Small intestine (tissue), 7 donors: ENCODE results near the gene CEACAM3. TPM values are rescaled to one million over a fixed set of nuclear protein-coding genes. Genes with fewer than 3 reads are reported as not detected.

ENCODE experiments used
- DNase-seq, 2 donors: peaks; one replicate each; pipeline versions ENCODE4 v3.0.0 to v3.0.0-alpha.2; 2013
- FAIRE-seq: peaks from 2 replicates; lab custom pipeline; 2012; peaks lifted over from hg19 to GRCh38; lab: Jason Lieb, UNC
- H3K27ac ChIP-seq, 3 donors: one replicate each; pipeline ENCODE4 v1.5.1; 2013; ENCODE audit warnings: low read length in 2 of 3, mild to moderate bottlenecking in 2 of 3, control low read depth in 1 of 3, inconsistent platforms in 1 of 3, low read depth in 1 of 3, moderate library complexity in 1 of 3
- H3K27me3 ChIP-seq, 3 donors: one replicate each; pipeline ENCODE4 v1.6.1; 2013; ENCODE audit warnings: low read length in 3 of 3, inconsistent platforms in 1 of 3; ENCODE audit not compliant: control insufficient read depth in 3 of 3, insufficient read depth in 3 of 3
- H3K36me3 ChIP-seq, 3 donors: one replicate each; pipeline ENCODE4 v1.6.1; 2013; ENCODE audit warnings: low read length in 3 of 3, inconsistent platforms in 1 of 3, low read depth in 1 of 3, mild to moderate bottlenecking in 1 of 3, moderate library complexity in 1 of 3; ENCODE audit not compliant: control insufficient read depth in 3 of 3, insufficient read depth in 2 of 3
- H3K4me1 ChIP-seq, 3 donors: one replicate each; pipeline ENCODE4 v1.6.1; 2013; ENCODE audit warnings: low read length in 2 of 3, inconsistent platforms in 1 of 3, low read depth in 1 of 3, mild to moderate bottlenecking in 1 of 3, moderate library complexity in 1 of 3; ENCODE audit not compliant: control insufficient read depth in 3 of 3, insufficient read depth in 2 of 3
- H3K4me3 ChIP-seq, 3 donors: one replicate each; pipeline ENCODE4 v1.5.1; 2013; ENCODE audit warnings: low read length in 3 of 3, control low read depth in 1 of 3, inconsistent platforms in 1 of 3, low read depth in 1 of 3, mild to moderate bottlenecking in 1 of 3, moderate library complexity in 1 of 3
- H3K9me3 ChIP-seq, 2 donors: one replicate each; pipeline ENCODE4 v1.6.1; 2013; ENCODE audit warnings: low read depth in 1 of 2, low read length in 1 of 2; ENCODE audit not compliant: control insufficient read depth in 2 of 2, insufficient read depth in 1 of 2
- WGBS, 3 donors: extraction: QIAGEN DNeasy Blood & Tissue Kit; methylation state at CpG; one replicate each; pipeline ENCODE4 v1.1.7; 2013; 5-methylcytosine and 5-hydroxymethylcytosine counted together
- polyA plus RNA-seq, 4 donors: library from polyadenylated mRNA; stranded (reverse) in 3 of 4; unstranded in 1 of 4; fragments of 200-250 nt in 3 of 4; fragments of 120-200 nt in 1 of 4; gene quantifications; one replicate each; pipeline versions ENCODE4 v1.2.1 to v1.2.3, GENCODE V29; 2013
- donor health status: healthy with polysubstance abuse.
- donor health status: control.
- donor health status: control.
- donor health status: Bipolar disorder and iron deficiency.
- donor health status: healthy.

CEACAM3 gene
- polyA plus RNA-seq, 4 donors = 0.24 to 0.37 TPM; not detected in 2

DNA sequence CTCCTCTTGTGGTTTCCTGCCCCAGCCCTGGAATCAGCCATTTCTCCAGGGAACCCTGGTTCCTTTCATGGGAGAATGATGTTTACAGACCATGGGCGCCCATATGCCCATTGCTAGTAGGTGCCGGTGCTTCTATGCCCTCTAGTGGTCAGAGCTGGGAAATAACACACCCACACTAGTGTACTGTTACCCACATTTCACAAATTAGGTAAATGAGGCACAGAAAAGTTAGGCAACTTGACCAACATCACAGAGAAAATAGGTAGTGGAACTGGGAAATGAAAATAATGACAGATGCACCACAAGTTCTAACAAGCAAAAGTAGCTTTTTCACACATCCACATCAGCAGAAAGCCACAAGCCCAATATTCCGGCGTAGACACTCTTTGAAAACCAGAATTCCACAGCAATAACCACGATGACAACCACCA lies 1.3 kb upstream of the CEACAM3 start:
- H3K4me1 ChIP-seq = no peaks in the 10 kb centered on the region
- no peak overlapping the region for H3K4me3 ChIP-seq
- H3K9me3 ChIP-seq = no peaks in the 10 kb centered on the region
- WGBS, 3 donors = 38 to 40% (median 38%) methylated on average over 5 of the region's 5 CpGs
- DNase-seq (peak; percentile 54 to 59), FAIRE-seq (no peak)
- H3K36me3 ChIP-seq = no peaks in the 10 kb centered on the region
- peaks cover 0 to 14% (median 3%) of the 10 kb centered on the region in 3 donors for H3K27me3 ChIP-seq
- H3K27ac ChIP-seq = no peak overlapping the region

DNA sequence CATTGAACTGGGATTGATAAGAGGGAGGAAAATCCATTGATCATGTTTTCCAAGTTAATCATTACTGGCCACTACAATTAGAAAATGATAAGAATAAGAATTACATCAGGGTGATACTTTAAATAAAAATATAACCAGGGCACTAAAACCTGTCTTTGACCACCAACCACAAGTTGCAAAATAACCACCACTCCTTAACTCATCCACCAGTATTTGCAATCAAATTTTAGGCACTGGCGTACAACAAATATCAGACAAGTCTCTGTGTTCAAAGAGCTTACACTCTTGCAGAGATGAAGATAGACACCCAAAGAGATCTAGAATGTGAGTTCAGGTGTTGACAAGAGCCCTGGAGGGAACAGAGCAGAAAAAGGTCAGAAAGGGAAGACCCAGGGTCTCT lies 514 bp downstream of the CEACAM3 start:
- Histone ChIP-seq H3K27me3 (peaks cover 0 to 14% (median 3%) of the 10 kb centered on the region in 3 donors), H3K36me3 (no peaks in the 10 kb centered on the region), H3K9me3 (no peaks in the 10 kb centered on the region), H3K27ac (no peak overlapping the region), H3K4me3 (no peak overlapping the region), H3K4me1 (no peaks in the 10 kb centered on the region)
- FAIRE-seq = no peak
- 71 to 78% (median 78%) methylated on average over 1 of the region's 1 CpG for WGBS, 3 donors
- DNase-seq = no peak

DNA sequence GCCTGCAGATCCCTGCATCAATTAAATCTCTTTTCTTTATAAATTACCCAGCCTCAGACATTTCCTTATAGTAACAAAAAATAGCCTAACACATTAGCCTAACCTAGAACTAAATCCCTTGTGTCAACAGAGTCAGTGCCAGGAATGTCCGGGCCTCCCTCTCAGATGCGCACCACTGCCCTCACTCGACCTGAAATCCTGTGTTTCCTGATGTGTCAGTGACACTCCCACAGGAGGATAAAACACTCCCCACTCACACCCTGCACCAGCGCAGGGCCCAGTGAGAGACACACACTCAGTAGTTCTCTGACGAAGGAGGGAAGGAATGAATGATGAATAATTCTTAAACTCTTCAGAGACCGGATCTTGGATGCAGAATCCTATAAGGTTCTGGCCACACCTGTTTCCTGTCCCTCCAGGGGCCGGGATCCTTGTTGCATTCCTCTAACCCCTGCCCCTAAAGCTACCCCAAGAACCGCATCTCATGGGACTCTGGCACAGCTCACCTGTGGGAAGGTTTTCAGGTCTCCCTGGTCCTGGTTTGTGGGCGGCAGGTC lies 3.1 kb downstream of the CEACAM3 start:
- Histone ChIP-seq H3K27me3 (peaks cover 0 to 7% (median 0%) of the 10 kb centered on the region in 3 donors), H3K4me3 (no peak overlapping the region), H3K27ac (no peak overlapping the region), H3K4me1 (no peaks in the 10 kb centered on the region), H3K9me3 (no peaks in the 10 kb centered on the region), H3K36me3 (no peaks in the 10 kb centered on the region)
- FAIRE-seq (no peak), DNase-seq (no peak)
- WGBS, 3 donors = 44 to 65% (median 46%) methylated on average over 9 of the region's 9 CpGs

DNA sequence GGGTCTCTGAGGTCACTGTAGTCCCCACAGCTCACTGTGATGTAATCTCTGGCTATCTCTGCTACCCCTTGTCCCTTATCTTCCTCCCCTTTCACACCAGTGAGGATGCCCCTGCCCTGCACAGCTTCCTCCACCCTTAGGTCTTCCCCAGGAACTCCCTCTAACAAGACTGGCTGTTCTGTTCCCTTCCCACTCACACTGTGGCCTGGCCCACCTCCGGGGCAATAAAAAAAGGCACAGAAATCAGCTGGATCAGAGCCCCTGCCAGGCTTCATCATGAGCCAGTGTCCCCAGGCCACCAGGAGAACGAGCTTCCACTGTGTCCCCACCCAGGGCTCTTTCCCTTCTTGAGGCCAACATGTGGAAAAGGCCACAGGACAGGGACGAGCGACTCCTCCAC lies 4.6 kb downstream of the CEACAM3 start:
- FAIRE-seq = no peak
- Histone ChIP-seq H3K9me3 (no peaks in the 10 kb centered on the region), H3K4me3 (no peak overlapping the region), H3K4me1 (no peaks in the 10 kb centered on the region), H3K36me3 (no peaks in the 10 kb centered on the region), H3K27ac (no peak overlapping the region), H3K27me3 (peaks cover 0 to 7% (median 0%) of the 10 kb centered on the region in 3 donors)
- DNase-seq = no peak
- WGBS, 3 donors = 72 to 77% (median 76%) methylated on average over 4 of the region's 4 CpGs

DNA sequence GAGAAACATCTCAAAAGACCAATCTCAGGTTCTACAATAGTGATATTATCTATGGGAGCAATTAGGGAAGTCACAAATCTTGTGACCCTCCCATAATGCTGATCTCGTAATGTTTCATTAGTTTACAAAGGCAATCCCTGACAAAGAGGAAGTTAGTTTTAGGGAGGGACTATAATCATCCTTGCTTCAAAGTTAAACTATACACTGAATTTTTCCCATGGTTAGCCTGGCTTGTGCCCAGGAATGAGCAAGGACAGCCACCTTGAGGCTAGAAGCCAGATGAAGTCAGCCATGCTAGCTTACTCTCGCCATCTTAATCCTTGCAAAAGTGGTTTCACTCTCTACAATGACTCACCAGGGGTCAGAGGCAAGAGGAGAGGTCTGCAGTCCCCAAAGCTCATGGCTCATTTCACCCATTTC lies 5.4 kb downstream of the CEACAM3 start:
- WGBS, 3 donors = 14 to 46% (median 45%) methylated on average over 2 of the region's 2 CpGs
- H3K27me3 ChIP-seq = peaks cover 0 to 7% (median 0%) of the 10 kb centered on the region in 3 donors
- no peak overlapping the region for H3K4me3 ChIP-seq
- no peaks in the 10 kb centered on the region for H3K9me3 ChIP-seq
- no peaks in the 10 kb centered on the region for H3K4me1 ChIP-seq
- H3K36me3 ChIP-seq = no peaks in the 10 kb centered on the region
- DNase-seq (no peak), FAIRE-seq (no peak)
- H3K27ac ChIP-seq = peak overlapping the region in 1 of 3 donors; percentile 36

DNA sequence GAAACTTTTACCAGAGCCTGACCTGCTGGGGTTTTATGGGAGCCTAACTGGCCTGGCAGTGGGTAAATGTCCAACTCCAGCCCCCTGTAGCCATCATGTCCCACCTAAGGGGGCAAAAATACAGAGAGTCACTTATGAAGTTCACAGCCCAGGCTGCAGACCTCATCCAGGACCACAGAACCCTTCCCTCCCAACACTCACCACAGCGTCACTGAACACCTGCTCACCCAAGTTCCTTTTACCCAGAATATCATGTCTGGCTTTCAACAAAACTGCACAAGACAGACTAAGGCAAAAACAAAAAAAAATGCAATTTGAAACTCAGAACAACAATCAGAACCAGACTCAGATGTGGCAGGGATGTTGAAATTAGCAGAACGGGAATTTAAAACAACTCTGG lies 6.4 kb downstream of the CEACAM3 start:
- FAIRE-seq (no peak), DNase-seq (no peak)
- Histone ChIP-seq H3K4me3 (no peak overlapping the region), H3K9me3 (no peaks in the 10 kb centered on the region), H3K27ac (no peak overlapping the region), H3K36me3 (no peaks in the 10 kb centered on the region), H3K4me1 (no peaks in the 10 kb centered on the region), H3K27me3 (peaks cover 0 to 10% (median 0%) of the 10 kb centered on the region in 3 donors)
- WGBS, 3 donors = 63 to 76% (median 74%) methylated on average over 2 of the region's 2 CpGs

DNA sequence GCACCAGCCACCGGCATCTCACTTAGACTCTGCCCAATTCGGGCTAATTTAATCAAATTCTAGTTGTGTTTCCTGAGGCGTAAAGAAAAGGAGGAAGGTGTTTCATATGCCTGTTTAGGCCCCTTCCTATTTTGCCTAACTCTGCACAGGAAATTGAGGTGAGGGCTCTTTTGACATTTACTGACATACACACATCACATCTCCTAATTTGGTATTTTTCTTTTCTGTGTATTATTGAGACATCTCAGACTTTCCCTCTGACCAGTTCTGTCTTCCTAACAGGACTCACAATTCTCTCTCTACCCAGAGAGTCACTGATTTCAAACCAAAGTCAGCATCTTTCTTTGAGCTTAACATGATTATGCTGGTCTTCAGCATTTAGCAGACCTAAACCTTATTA lies 7.9 kb downstream of the CEACAM3 start:
- no peaks in the 10 kb centered on the region for H3K36me3 ChIP-seq
- WGBS, 3 donors = 71 to 77% (median 74%) methylated on average over 3 of the region's 3 CpGs

DNA sequence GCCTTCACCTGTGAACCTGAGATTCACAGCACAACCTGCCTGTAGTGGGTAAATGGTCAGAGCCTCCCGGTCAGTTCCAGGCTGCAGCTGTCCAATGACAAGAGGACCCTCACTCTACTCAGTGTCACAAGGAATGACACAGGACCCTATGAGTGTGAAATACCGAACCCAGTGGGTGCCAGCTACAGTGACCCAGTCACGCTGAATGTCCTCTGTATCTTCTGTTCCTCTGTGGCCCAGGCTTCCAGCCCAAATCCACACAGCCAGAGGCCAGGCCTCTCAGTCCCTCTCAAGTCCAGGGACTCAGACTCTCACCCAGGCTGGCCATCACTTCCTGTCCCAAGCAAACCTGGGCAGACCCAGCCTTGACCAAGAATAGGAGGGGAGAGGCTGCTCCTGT lies 10.8 kb downstream of the CEACAM3 start:
- no peak for FAIRE-seq

More for the DNA sequence above, 7.9 kb downstream of the CEACAM3 start:
- Histone ChIP-seq H3K4me1 (no peaks in the 10 kb centered on the region), H3K27me3 (peaks cover 0 to 10% (median 0%) of the 10 kb centered on the region in 3 donors), H3K27ac (no peak overlapping the region), H3K9me3 (no peaks in the 10 kb centered on the region), H3K4me3 (no peak overlapping the region)
- FAIRE-seq (no peak), DNase-seq (no peak)

More for the DNA sequence above, 10.8 kb downstream of the CEACAM3 start:
- H3K4me1 ChIP-seq = no peaks in the 10 kb centered on the region
- no peaks in the 10 kb centered on the region for H3K36me3 ChIP-seq
- H3K27me3 ChIP-seq = peaks cover 0 to 10% (median 0%) of the 10 kb centered on the region in 3 donors
- H3K9me3 ChIP-seq = no peaks in the 10 kb centered on the region
- H3K4me3 ChIP-seq = no peak overlapping the region
- H3K27ac ChIP-seq = no peak overlapping the region
- no peak for DNase-seq
- WGBS, 3 donors = 70 to 86% (median 86%) methylated on average over 3 of the region's 3 CpGs
